Cortex of kidney (tissue), 1 donor: ENCODE measurements around the gene RBM10.

Experiments
- DNase-seq: peaks from one replicate; lab custom pipeline; 2025; lab: John Stamatoyannopoulos, UW

RBM10 gene

GRCh38 chrX:47218920-47219815 is 74.1 kb downstream of the RBM10 start:
- DNase-seq = no peak

- no peak for DNase-seq
Observed at GRCh38 chrX:47221756-47222155, 76.7 kb downstream of the RBM10 start.

GRCh38 chrX:47222751-47223350 is 77.8 kb downstream of the RBM10 start:
- no peak for DNase-seq

DNA sequence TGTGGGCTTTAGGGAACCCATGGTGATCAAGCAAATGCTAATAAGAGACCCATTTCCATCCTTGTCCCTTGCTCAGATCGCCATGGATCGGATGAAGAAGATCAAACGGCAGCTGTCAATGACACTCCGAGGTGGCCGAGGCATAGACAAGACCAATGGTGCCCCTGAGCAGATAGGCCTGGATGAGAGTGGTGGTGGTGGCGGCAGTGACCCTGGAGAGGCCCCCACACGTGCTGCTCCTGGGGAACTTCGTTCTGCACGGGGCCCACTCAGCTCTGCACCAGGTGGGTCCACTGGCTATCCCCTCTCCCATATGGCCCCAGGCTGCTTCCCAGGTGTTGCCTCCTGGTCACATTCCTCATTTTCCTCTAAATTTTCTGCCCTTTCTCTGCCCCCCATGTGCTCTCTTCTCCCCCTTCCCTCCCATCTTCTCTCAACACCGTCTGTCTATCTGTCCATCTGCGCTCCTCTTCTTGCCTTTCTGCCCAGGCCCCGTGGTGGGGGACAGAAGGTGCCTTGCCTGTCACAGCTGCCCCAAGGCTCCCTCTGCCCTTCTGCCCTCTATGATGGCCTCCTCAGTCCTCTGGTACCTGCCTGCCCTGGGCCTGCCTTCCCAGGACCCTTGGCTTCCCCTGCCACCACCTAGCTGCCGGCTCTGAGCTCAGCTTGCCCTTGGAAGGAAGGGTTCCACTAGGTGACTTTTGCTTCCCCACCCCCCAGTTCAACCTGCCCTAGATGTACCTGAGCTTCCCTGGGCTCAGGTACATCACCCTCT is 78.6 kb downstream of the RBM10 start:
- no peak for DNase-seq

GRCh38 chrX:47224266-47224895 is 79.4 kb downstream of the RBM10 start:
- DNase-seq = no peak

- no peak for DNase-seq
Observed at GRCh38 chrX:47224896-47225290, 79.9 kb downstream of the RBM10 start.

DNA sequence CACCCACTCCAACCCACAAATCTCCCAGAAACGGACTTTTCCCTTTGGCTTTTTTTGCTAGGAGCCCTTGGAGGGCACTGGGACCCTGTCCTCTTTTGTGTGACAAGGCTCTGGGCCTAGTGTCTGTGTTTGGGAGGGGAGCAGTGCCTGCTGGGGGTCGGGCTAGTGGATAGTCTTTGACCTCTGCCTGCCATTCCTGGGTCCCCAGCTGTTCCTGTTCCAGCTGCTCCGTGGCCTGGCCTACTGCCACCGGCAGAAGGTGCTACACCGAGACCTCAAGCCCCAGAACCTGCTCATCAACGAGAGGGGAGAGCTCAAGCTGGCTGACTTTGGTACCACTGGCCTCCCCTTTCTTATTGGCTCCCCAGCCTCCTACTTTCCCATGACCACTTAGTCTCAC is 81.0 kb downstream of the RBM10 start:
- DNase-seq = no peak

DNA sequence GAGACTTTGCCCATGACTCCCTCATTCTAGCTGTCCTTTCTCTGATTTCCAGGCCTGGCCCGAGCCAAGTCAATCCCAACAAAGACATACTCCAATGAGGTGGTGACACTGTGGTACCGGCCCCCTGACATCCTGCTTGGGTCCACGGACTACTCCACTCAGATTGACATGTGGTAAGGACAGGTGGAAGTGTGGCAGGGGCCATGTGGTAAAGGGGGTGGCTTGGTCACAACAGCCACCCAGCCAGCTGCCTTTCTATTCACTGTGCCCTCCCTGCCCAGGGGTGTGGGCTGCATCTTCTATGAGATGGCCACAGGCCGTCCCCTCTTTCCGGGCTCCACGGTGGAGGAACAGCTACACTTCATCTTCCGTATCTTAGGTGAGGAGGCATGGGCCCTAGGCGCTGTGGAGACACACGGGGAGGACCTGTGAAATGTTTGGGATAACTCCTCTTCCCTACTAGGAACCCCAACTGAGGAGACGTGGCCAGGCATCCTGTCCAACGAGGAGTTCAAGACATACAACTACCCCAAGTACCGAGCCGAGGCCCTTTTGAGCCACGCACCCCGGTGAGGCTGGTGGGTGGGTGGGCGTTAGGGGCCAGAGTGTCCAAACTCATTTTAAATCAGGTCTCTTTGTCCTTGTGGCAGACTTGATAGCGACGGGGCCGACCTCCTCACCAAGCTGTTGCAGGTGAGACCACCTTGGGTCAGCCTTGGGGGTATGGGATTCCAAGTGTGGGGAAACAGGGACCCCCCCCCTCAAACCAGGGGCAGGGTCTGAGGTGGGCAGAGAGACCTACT is 81.7 kb downstream of the RBM10 start:
- DNase-seq = no peak

GRCh38 chrX:47227334-47227583 is 82.2 kb downstream of the RBM10 start:
- no peak for DNase-seq

- no peak for DNase-seq
Observed at GRCh38 chrX:47228550-47229270, 83.7 kb downstream of the RBM10 start.

- no peak for DNase-seq
Observed at GRCh38 chrX:47229427-47229826, 84.4 kb downstream of the RBM10 start.

- no peak for DNase-seq
Observed at GRCh38 chrX:47230136-47230868, 85.3 kb downstream of the RBM10 start.

GRCh38 chrX:47231167-47231566 is 86.1 kb downstream of the RBM10 start:
- no peak for DNase-seq

- no peak for DNase-seq
Observed at GRCh38 chrX:47232197-47232802, 87.3 kb downstream of the RBM10 start.

GRCh38 chrX:47232803-47233332 is 87.8 kb downstream of the RBM10 start, which contains the start of gene USP11:
Gene USP11 (plus strand): TSS chrX:47233009. CDS start chrX:47233044, 35 bp downstream.
- no peak for DNase-seq

DNA sequence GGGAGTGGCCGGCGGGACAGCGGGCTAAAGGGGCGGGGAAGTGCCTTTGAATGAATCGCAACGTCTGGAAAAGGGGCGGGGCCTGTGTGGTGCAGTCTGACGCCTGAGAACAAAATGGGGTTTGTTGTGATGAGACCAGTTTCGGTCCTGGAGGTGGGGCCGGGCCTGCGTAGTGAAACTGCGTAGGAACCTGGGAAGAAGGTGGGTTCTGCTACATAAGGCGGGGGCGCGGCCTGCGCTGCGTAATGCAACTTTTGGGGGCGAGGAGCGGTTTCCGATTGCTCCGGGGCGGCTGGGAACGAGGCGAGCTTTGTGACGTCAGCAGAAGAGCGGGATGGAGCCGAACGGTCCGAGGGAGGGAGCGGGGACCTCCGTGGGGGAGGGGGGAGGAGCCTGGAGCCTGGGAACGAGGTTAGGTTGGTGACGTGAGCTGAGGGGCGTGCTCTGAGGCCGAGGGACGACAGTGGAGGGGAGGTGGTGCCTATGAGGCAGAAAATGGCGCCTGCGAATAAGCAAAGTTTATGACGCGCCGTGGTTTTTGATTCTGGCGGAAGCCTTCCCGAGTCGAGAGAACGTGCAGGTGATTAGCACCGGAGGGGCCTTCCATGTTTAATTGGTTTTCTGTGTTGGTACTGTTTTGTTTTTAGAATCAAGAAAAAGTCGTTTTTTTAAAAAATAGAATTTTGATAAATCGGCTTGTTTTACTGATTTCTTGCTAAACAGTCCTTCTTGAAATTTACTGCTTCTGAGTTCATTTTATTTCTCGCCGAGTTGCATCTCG is 88.5 kb downstream of the RBM10 start:
- no peak for DNase-seq

- no peak for DNase-seq
Observed at GRCh38 chrX:47234583-47234982, 89.6 kb downstream of the RBM10 start.

- no peak for DNase-seq
Observed at GRCh38 chrX:47235691-47236103, 90.7 kb downstream of the RBM10 start.
